ENCODE data around the gene EIPR1. TPM values are rescaled to one million over a fixed set of nuclear protein-coding genes. Genes with fewer than 3 reads are reported as not detected.

Gene EIPR1
- total and polyA plus RNA-seq, 2 of the 13 experiments (the other 11 are each of a cell fraction or from before 2014, with no cell fraction given) = 70.0 to 96.3 TPM

GRCh38 chr2:3303583-3304406 lies 73.8 kb downstream of the EIPR1 start (continued):
- TF ChIP-seq ESRRA (CRISPR knock-in tag; IDR thresholded peaks at IDR 0.05; ENCODE audit: low read depth) (no peak), NAIF1 (CRISPR knock-in tag; IDR thresholded peaks at IDR 0.05; ENCODE audit: borderline replicate concordance) (no peak), RELA (CRISPR knock-in tag; IDR thresholded peaks at IDR 0.05) (no peak), TAF15 (IDR thresholded peaks at IDR 0.05; ENCODE audit: low read depth, low read length, poor library complexity, severe bottlenecking) (no peak), STAT5B (CRISPR knock-in tag; IDR thresholded peaks at IDR 0.05) (no peak), SALL1 (CRISPR knock-in tag; IDR thresholded peaks at IDR 0.05) (peak; percentile 69), ZNF598 (CRISPR knock-in tag; IDR thresholded peaks at IDR 0.05; ENCODE audit: borderline replicate concordance) (no peak), GABPB1 (CRISPR knock-in tag; IDR thresholded peaks at IDR 0.05) (0 out of 2 replicates have a peak, but pooled peaks have one; percentile 55), DPF2 (CRISPR knock-in tag; IDR thresholded peaks at IDR 0.05; ENCODE audit: borderline replicate concordance, low read depth) (no peak), BCL6 (CRISPR knock-in tag; IDR thresholded peaks at IDR 0.05) (peak; percentile 67), ZNF362 (CRISPR knock-in tag; IDR thresholded peaks at IDR 0.05; ENCODE audit: borderline replicate concordance) (no peak), LCORL (IDR thresholded peaks at IDR 0.05) (no peak), LCORL (CRISPR knock-in tag; IDR thresholded peaks at IDR 0.05) (no peak), ZBTB7B (CRISPR knock-in tag; IDR thresholded peaks at IDR 0.05) (no peak), POLR2AphosphoS5 (IDR thresholded peaks at IDR 0.05; ENCODE audit: low read depth, low read length) (no peak), ZNF720 (CRISPR knock-in tag; IDR thresholded peaks at IDR 0.05) (no peak), ZNF792 (CRISPR knock-in tag; IDR thresholded peaks at IDR 0.05) (0 out of 2 replicates have a peak, but pooled peaks have one; percentile 29), ELF1 (CRISPR knock-in tag; IDR thresholded peaks at IDR 0.05) (no peak; the same call in 1 of the 2 replicates), SNAPC2 (CRISPR knock-in tag; IDR thresholded peaks at IDR 0.05) (no peak), NFRKB (IDR thresholded peaks at IDR 0.05) (no peak), NR1H2 (CRISPR knock-in tag; IDR thresholded peaks at IDR 0.05; ENCODE audit: borderline replicate concordance, low read depth) (no peak), DR1 (CRISPR knock-in tag; IDR thresholded peaks at IDR 0.05) (no peak), ZBTB8A (CRISPR knock-in tag; IDR thresholded peaks at IDR 0.05; ENCODE audit: borderline replicate concordance, low read depth) (no peak), REL (CRISPR knock-in tag; conservative IDR thresholded peaks at IDR 0.05) (no peak), MED1 (CRISPR knock-in tag; IDR thresholded peaks at IDR 0.05) (peak; percentile 42; the same call in 1 of the 2 replicates), MZF1 (CRISPR knock-in tag; IDR thresholded peaks at IDR 0.05; ENCODE audit: borderline replicate concordance) (no peak), ZFYVE20 (CRISPR knock-in tag; IDR thresholded peaks at IDR 0.05; ENCODE audit: borderline replicate concordance, low read depth) (no peak), ZFP62 (CRISPR knock-in tag; IDR thresholded peaks at IDR 0.05) (no peak), SKI (IDR thresholded peaks at IDR 0.05; ENCODE audit: partially characterized antibody) (peak; percentile 97), NCOA1 (CRISPR knock-in tag; IDR thresholded peaks at IDR 0.05) (no peak), ZBTB3 (CRISPR knock-in tag; IDR thresholded peaks at IDR 0.05; ENCODE audit: borderline replicate concordance, low read depth) (no peak), EED (CRISPR knock-in tag; IDR thresholded peaks at IDR 0.05) (no peak), ZNF143 (CRISPR knock-in tag; IDR thresholded peaks at IDR 0.05) (no peak)

All from HepG2 (cell line).